Neural cell (in vitro differentiated cells): Measurements from ENCODE around the gene FOXE1. TPM values are rescaled to one million over a fixed set of nuclear protein-coding genes. Genes with fewer than 3 reads are reported as not detected.

Experiments
- H2AFZ ChIP-seq: fragments of 200-600, 300-800 bp; sonication (generic), shearing (Covaris generic); 2 replicates; pipeline ENCODE4 v1.6.0; 2014; ENCODE audit warnings: low read depth, mild to moderate bottlenecking, antibody characterized with exemption, low read length, moderate library complexity
- H3F3A ChIP-seq: fragments of 200-600 bp; shearing (Covaris generic); 2 replicates; pipeline ENCODE4 v1.6.1; 2016; ENCODE audit warnings: mild to moderate bottlenecking, moderate library complexity, mixed read lengths, antibody characterized with exemption, low read length; ENCODE audit not compliant: insufficient read depth, poor library complexity, severe bottlenecking
- H3K27ac ChIP-seq: fragments of 200-600, 300-800 bp; sonication (generic), shearing (Covaris generic); 2 replicates; pipeline ENCODE4 v1.5.1; 2014; ENCODE audit warnings: mild to moderate bottlenecking, low read length, moderate library complexity
- H3K27me3 ChIP-seq: fragments of 300-800, 200-600 bp; sonication (generic), shearing (Covaris generic); 2 replicates; pipeline ENCODE4 v1.6.0; 2014; ENCODE audit warnings: mild to moderate bottlenecking, low read depth, low read length, moderate library complexity; ENCODE audit not compliant: insufficient read depth
- H3K36me3 ChIP-seq: fragments of 300-800, 200-600 bp; sonication (generic), shearing (Covaris generic); 2 replicates; pipeline ENCODE4 v1.5.1; 2014; ENCODE audit warnings: mild to moderate bottlenecking, antibody characterized with exemption, low read length, moderate library complexity; ENCODE audit not compliant: insufficient read depth
- H3K4me2 ChIP-seq: fragments of 300-800, 200-600 bp; sonication (generic), shearing (Covaris generic); 2 replicates; pipeline ENCODE4 v1.6.0; 2014; ENCODE audit warnings: mild to moderate bottlenecking, low read length
- H3K4me3 ChIP-seq: fragments of 300-800, 200-600 bp; sonication (generic), shearing (Covaris generic); 2 replicates; pipeline ENCODE4 v1.5.1; 2014; ENCODE audit warnings: mild to moderate bottlenecking, low read length, moderate library complexity
- H3K79me2 ChIP-seq: fragments of 200-600 bp; shearing (Covaris generic); replicated peaks from 2 replicates; pipeline ENCODE4 v1.6.0; 2014; ENCODE audit warnings: mild to moderate bottlenecking, low read length, moderate library complexity; ENCODE audit not compliant: insufficient read depth
- H3K9ac ChIP-seq: fragments of 300-800, 200-600 bp; sonication (generic), shearing (Covaris generic); 2 replicates; pipeline ENCODE4 v1.6.1; 2016; ENCODE audit warnings: mild to moderate bottlenecking, low read length, mixed read lengths
- H3K9me2 ChIP-seq: fragments of 200-600 bp; shearing (Covaris generic); 2 replicates; pipeline ENCODE4 v1.6.1; 2016; ENCODE audit warnings: mild to moderate bottlenecking, low read length, mixed read lengths; ENCODE audit not compliant: insufficient read depth
- H3K9me3 ChIP-seq: fragments of 200-600, 300-800 bp; sonication (generic), shearing (Covaris generic); 2 replicates; pipeline ENCODE4 v1.6.1; 2016; ENCODE audit warnings: mild to moderate bottlenecking, mixed run types, low read length, moderate library complexity, mixed read lengths
- H4K20me1 ChIP-seq: fragments of 200-600 bp; shearing (Covaris generic); 2 replicates; pipeline ENCODE4 v1.6.1; 2016; ENCODE audit warnings: mild to moderate bottlenecking, mixed run types; ENCODE audit not compliant: insufficient read depth
- EP300 ChIP-seq: fragments of 450-650 bp; conservative IDR thresholded peaks from 2 replicates; pipeline ENCODE4 v1.6.1; 2014; ENCODE audit warnings: antibody characterized with exemption, mild to moderate bottlenecking, moderate library complexity; ENCODE audit not compliant: poor library complexity, severe bottlenecking
- EZH2 ChIP-seq: fragments of 200-600, 300-800 bp; shearing (Covaris generic), sonication (generic); IDR thresholded peaks from 2 replicates; pipeline ENCODE4 v1.6.1; 2014; ENCODE audit warnings: antibody characterized with exemption, low read length, borderline replicate concordance, mild to moderate bottlenecking; ENCODE audit not compliant: insufficient read depth, poor library complexity, severe bottlenecking
- MXI1 ChIP-seq: fragments of 450-650 bp; conservative IDR thresholded peaks from 2 replicates; pipeline ENCODE4 v1.6.1; 2014; ENCODE audit warnings: antibody characterized with exemption, mild to moderate bottlenecking; ENCODE audit not compliant: poor library complexity, severe bottlenecking
- POLR2AphosphoS5 ChIP-seq: IDR thresholded peaks from 2 replicates; pipeline ENCODE4 v1.6.1; 2012
- RAD21 ChIP-seq: fragments of 450-650 bp; conservative IDR thresholded peaks from 2 replicates; pipeline ENCODE4 v1.6.1; 2014; ENCODE audit warnings: antibody characterized with exemption, mild to moderate bottlenecking, moderate library complexity
- SMC3 ChIP-seq: fragments of 450-650 bp; conservative IDR thresholded peaks from 2 replicates; pipeline ENCODE4 v1.6.1; 2014; ENCODE audit warnings: antibody characterized with exemption, mild to moderate bottlenecking, moderate library complexity; ENCODE audit not compliant: poor library complexity
- TAF1 ChIP-seq: IDR thresholded peaks from 2 replicates; pipeline ENCODE4 v1.6.1; 2012; ENCODE audit warnings: low read depth
- polyA plus RNA-seq: library from polyadenylated mRNA; depleted of rRNA; stranded (reverse); fragments of >200 nt; gene quantifications from 2 replicates; pipeline ENCODE4 v1.2.3, GENCODE V29; 2014
- TF ChIP-seq, protein P1 (sequence below): fragments of 450-650 bp; IDR thresholded peaks from 2 replicates; pipeline ENCODE4 v1.5.1; 2014; ENCODE audit warnings: antibody characterized with exemption, mild to moderate bottlenecking, moderate library complexity; ENCODE audit not compliant: poor library complexity, severe bottlenecking
- TF ChIP-seq, protein P2 (sequence below): IDR thresholded peaks from 2 replicates; pipeline ENCODE4 v1.6.1; 2012; ENCODE audit warnings: borderline replicate concordance

Gene FOXE1
- polyA plus RNA-seq, 1 donor from 2014 or later = not detected

DNA sequence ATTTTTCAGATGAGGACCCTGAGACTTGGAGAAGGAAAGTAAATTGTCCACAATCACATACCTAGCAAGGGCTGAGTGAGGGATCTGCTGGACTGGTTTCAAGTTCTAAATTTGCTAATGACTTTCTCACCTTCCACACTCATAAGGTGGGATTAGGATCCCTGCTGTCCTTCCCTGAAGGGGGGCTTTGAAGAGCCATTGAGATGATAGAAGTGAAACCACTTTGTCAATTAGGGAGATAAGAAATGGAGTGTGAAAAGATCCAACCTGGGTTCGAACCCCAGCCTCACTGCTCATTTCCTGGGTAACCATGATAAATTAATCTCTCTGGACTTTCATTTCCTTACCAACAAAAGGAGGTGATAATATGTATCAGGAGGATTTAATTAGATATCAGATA, 32.7 kb upstream of the FOXE1 start:
- Histone ChIP-seq H4K20me1 (no peaks in the 10 kb centered on the region), H3K79me2 (no peaks in the 10 kb centered on the region)

DNA sequence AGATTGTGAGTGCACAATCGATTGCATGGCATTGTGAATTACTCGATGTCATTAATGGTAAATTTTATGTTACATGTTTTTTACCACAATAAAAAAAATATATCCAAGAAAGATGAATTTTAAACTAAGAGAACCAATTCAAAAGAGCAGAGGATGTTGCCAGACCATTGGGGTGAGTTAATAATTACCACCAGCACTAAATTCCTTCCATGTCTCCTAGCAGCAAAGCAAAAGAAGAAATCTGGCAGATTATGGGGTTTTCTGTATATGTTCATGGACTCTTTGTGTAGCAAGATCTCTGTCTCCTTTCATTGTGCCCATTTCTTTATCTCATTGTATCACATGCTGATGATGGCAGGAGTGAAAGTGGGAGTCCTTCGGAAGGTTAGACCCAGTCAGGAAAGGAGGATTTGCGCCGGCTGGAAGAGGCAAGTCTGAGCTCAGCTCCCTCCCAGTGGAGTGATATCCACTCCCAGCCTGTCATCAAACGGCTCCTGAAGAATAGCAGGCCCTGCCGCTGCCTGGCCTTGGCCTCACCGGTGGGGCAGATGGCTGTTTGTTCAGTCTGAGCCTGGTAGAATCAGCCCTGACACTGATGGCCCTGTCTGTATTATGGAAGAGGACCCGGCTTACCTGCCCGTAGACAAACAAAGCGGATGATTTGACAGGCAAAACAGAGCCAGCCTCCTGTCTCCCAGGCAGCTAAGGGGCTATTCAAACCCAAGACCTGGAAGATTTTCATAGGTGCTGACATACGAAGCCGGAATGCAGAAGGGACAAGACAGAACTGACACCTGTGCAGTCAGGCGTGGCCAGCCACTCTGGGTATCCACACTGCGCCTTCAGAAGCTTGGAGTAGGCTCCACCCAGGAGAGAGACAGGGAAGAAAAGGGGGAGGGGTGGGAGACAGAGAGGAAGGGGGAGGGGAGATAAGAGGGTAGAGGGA, 21.9 kb upstream of the FOXE1 start:
- no peaks in the 10 kb centered on the region for H3K79me2 ChIP-seq
- no peak overlapping the region for H3K27ac ChIP-seq
- H2AFZ ChIP-seq = no peak overlapping the region
- no peak overlapping the region for H3K4me2 ChIP-seq
- H3K4me3 ChIP-seq = no peak overlapping the region
- no peaks in the 10 kb centered on the region for H3K9me2 ChIP-seq
- H3K9ac ChIP-seq = no peak overlapping the region
- no peaks in the 10 kb centered on the region for H3K27me3 ChIP-seq
- H4K20me1 ChIP-seq = no peaks in the 10 kb centered on the region
- no peaks in the 10 kb centered on the region for H3K36me3 ChIP-seq
- no peaks in the 10 kb centered on the region for H3F3A ChIP-seq
- no peaks in the 10 kb centered on the region for H3K9me3 ChIP-seq
- TF ChIP-seq MXI1 (no peak), SMC3 (no peak), TAF1 (no peak), EZH2 (no peak), POLR2AphosphoS5 (no peak), RAD21 (no peak)
- TF ChIP-seq, protein P1, sequence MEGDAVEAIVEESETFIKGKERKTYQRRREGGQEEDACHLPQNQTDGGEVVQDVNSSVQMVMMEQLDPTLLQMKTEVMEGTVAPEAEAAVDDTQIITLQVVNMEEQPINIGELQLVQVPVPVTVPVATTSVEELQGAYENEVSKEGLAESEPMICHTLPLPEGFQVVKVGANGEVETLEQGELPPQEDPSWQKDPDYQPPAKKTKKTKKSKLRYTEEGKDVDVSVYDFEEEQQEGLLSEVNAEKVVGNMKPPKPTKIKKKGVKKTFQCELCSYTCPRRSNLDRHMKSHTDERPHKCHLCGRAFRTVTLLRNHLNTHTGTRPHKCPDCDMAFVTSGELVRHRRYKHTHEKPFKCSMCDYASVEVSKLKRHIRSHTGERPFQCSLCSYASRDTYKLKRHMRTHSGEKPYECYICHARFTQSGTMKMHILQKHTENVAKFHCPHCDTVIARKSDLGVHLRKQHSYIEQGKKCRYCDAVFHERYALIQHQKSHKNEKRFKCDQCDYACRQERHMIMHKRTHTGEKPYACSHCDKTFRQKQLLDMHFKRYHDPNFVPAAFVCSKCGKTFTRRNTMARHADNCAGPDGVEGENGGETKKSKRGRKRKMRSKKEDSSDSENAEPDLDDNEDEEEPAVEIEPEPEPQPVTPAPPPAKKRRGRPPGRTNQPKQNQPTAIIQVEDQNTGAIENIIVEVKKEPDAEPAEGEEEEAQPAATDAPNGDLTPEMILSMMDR = no peak
- TF ChIP-seq, protein P2, sequence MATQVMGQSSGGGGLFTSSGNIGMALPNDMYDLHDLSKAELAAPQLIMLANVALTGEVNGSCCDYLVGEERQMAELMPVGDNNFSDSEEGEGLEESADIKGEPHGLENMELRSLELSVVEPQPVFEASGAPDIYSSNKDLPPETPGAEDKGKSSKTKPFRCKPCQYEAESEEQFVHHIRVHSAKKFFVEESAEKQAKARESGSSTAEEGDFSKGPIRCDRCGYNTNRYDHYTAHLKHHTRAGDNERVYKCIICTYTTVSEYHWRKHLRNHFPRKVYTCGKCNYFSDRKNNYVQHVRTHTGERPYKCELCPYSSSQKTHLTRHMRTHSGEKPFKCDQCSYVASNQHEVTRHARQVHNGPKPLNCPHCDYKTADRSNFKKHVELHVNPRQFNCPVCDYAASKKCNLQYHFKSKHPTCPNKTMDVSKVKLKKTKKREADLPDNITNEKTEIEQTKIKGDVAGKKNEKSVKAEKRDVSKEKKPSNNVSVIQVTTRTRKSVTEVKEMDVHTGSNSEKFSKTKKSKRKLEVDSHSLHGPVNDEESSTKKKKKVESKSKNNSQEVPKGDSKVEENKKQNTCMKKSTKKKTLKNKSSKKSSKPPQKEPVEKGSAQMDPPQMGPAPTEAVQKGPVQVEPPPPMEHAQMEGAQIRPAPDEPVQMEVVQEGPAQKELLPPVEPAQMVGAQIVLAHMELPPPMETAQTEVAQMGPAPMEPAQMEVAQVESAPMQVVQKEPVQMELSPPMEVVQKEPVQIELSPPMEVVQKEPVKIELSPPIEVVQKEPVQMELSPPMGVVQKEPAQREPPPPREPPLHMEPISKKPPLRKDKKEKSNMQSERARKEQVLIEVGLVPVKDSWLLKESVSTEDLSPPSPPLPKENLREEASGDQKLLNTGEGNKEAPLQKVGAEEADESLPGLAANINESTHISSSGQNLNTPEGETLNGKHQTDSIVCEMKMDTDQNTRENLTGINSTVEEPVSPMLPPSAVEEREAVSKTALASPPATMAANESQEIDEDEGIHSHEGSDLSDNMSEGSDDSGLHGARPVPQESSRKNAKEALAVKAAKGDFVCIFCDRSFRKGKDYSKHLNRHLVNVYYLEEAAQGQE = no peak

More for the DNA sequence above, 32.7 kb upstream of the FOXE1 start:
- Histone ChIP-seq H3K9me3 (no peaks in the 10 kb centered on the region), H3K9ac (no peak overlapping the region), H3K4me2 (no peak overlapping the region), H3K9me2 (no peaks in the 10 kb centered on the region), H3K36me3 (no peaks in the 10 kb centered on the region), H3K4me3 (no peak overlapping the region), H3F3A (no peaks in the 10 kb centered on the region), H3K27ac (no peak overlapping the region), H2AFZ (no peak overlapping the region), H3K27me3 (no peaks in the 10 kb centered on the region)
- TF ChIP-seq SMC3 (no peak), EZH2 (no peak), POLR2AphosphoS5 (no peak), EP300 (no peak), RAD21 (no peak), MXI1 (no peak), TAF1 (no peak)
- TF ChIP-seq, protein P2 = no peak
- TF ChIP-seq, protein P1 = no peak
